Measurements from ENCODE around the gene PRDX2.

- TF ChIP-seq, protein P1, sequence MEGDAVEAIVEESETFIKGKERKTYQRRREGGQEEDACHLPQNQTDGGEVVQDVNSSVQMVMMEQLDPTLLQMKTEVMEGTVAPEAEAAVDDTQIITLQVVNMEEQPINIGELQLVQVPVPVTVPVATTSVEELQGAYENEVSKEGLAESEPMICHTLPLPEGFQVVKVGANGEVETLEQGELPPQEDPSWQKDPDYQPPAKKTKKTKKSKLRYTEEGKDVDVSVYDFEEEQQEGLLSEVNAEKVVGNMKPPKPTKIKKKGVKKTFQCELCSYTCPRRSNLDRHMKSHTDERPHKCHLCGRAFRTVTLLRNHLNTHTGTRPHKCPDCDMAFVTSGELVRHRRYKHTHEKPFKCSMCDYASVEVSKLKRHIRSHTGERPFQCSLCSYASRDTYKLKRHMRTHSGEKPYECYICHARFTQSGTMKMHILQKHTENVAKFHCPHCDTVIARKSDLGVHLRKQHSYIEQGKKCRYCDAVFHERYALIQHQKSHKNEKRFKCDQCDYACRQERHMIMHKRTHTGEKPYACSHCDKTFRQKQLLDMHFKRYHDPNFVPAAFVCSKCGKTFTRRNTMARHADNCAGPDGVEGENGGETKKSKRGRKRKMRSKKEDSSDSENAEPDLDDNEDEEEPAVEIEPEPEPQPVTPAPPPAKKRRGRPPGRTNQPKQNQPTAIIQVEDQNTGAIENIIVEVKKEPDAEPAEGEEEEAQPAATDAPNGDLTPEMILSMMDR (IDR thresholded peaks at IDR 0.05; ENCODE audit: low read depth, low read length, poor library complexity, severe bottlenecking): no peak
- TF ChIP-seq EZH2phosphoT487 (IDR thresholded peaks at IDR 0.05; ENCODE audit: borderline replicate concordance, low read length): no peak
Measured at GRCh38 chr19:12751635-12752034, 50.0 kb downstream of the PRDX2 start, which contains the start of gene BEST2.

Data from DOHH2 (cell line).